SK-N-SH (cell line): ENCODE data around the gene CPEB4. TPM values are rescaled to one million over a fixed set of nuclear protein-coding genes. Genes with fewer than 3 reads are reported as not detected.
A peak's percentile ranks its signal among the peaks of the same experiment; 100 is the strongest.

Source experiments
- CTCF ChIA-PET: fragments of 300-600, 350-600 bp; formaldehyde crosslinking; extraction: SDS; loops from one replicate; lab custom pipeline; 2021; lab: Yijun Ruan, JAX
- POLR2A ChIA-PET: fragments of 350-600 bp; sonication (Branson Sonifier 250); formaldehyde crosslinking; extraction: SDS; loops from one replicate; lab custom pipeline; 2020; ENCODE audit warnings: antibody characterized with exemption, inconsistent platforms; lab: Yijun Ruan, JAX
- DNase-seq: peaks from one replicate; pipeline ENCODE4 v3.0.0; 2012
- H2AFZ ChIP-seq: fragments of 200-600 bp; sonication (generic); 2 replicates; pipeline ENCODE4 v1.8.1; 2016; ENCODE audit warnings: antibody characterized with exemption, mild to moderate bottlenecking, low read depth
- H3F3A ChIP-seq: fragments of 200-600 bp; sonication (generic); replicated peaks from 2 replicates; pipeline ENCODE3; 2016; ENCODE audit warnings: antibody characterized with exemption, mild to moderate bottlenecking; ENCODE audit not compliant: insufficient read depth
- H3K27ac ChIP-seq, 2 experiments: fragments of 200-500 bp in 1 of 2; fragments of 200-600 bp in 1 of 2; sonication (Bioruptor generic) in 1 of 2; sonication (generic), shearing (Covaris generic) in 1 of 2; 2 replicates each; pipeline versions ENCODE4 v1.5.1 to v1.6.1; 2014 to 2016; ENCODE audit warnings: low read depth in 2 of 2, inconsistent platforms in 1 of 2, low read length in 1 of 2, mild to moderate bottlenecking in 1 of 2, mixed read lengths in 1 of 2
- H3K27me3 ChIP-seq: fragments of 200-600 bp; sonication (generic), shearing (Covaris generic); 2 replicates; pipeline ENCODE4 v1.6.1; 2016; ENCODE audit warnings: mixed run types; ENCODE audit not compliant: insufficient read depth
- H3K36me3 ChIP-seq, 2 experiments: fragments of 200-500 bp in 1 of 2; fragments of 200-600 bp in 1 of 2; sonication (Bioruptor generic) in 1 of 2; sonication (generic) in 1 of 2; replicated peaks in 1 of 2; 2 replicates each; pipeline versions ENCODE3 to v1.5.1; 2014 to 2016; ENCODE audit warnings: low read length in 1 of 2, mild to moderate bottlenecking in 1 of 2; ENCODE audit not compliant: insufficient read depth in 2 of 2, control insufficient read depth in 1 of 2
- H3K4me1 ChIP-seq, 2 experiments: fragments of 200-500 bp in 1 of 2; fragments of 200-600 bp in 1 of 2; sonication (Bioruptor generic) in 1 of 2; sonication (generic), shearing (Covaris generic) in 1 of 2; 2 replicates each; pipeline versions ENCODE4 v1.5.1 to v1.6.1; 2014 to 2016; ENCODE audit warnings: low read depth in 1 of 2, low read length in 1 of 2, mixed run types in 1 of 2; ENCODE audit not compliant: insufficient read depth in 2 of 2, control insufficient read depth in 1 of 2
- H3K4me2 ChIP-seq: fragments of 200-600 bp; sonication (generic), shearing (Covaris generic); 2 replicates; pipeline ENCODE4 v1.6.1; 2017; ENCODE audit warnings: mixed run types
- H3K4me3 ChIP-seq, 2 experiments: fragments of 200-500 bp in 1 of 2; fragments of 200-600 bp in 1 of 2; sonication (Bioruptor generic) in 1 of 2; sonication (generic), shearing (Covaris generic) in 1 of 2; 2 replicates each; pipeline versions ENCODE4 v1.5.1 to v1.8.1; 2014 to 2016; ENCODE audit warnings: low read depth in 2 of 2, inconsistent platforms in 1 of 2, low read length in 1 of 2, mild to moderate bottlenecking in 1 of 2, mixed read lengths in 1 of 2, moderate library complexity in 1 of 2
- H3K79me2 ChIP-seq: fragments of 200-600 bp; sonication (generic); 2 replicates; pipeline ENCODE4 v1.8.1; 2017; ENCODE audit warnings: mild to moderate bottlenecking; ENCODE audit not compliant: insufficient read depth
- H3K9ac ChIP-seq: fragments of 200-600 bp; sonication (generic); 2 replicates; pipeline ENCODE4 v1.6.1; 2017; ENCODE audit warnings: mixed run types
- H3K9me2 ChIP-seq: fragments of 200-600 bp; sonication (generic); 2 replicates; pipeline ENCODE4 v1.6.1; 2017; ENCODE audit warnings: mixed run types
- H3K9me3 ChIP-seq: fragments of 200-600 bp; sonication (generic); 2 replicates; pipeline ENCODE4 v1.6.1; 2017; ENCODE audit warnings: mixed run types, mild to moderate bottlenecking, moderate library complexity
- H4K20me1 ChIP-seq: fragments of 200-600 bp; sonication (generic); 2 replicates; pipeline ENCODE4 v1.6.1; 2017; ENCODE audit warnings: mild to moderate bottlenecking, mixed run types; ENCODE audit not compliant: insufficient read depth
- CTCF ChIP-seq: fragments of 200-600 bp; sonication (generic); IDR thresholded peaks from 2 replicates; pipeline ENCODE4 v1.6.1; 2017; ENCODE audit warnings: antibody characterized with exemption, mild to moderate bottlenecking, moderate library complexity
- EP300 ChIP-seq, 2 experiments: IDR thresholded peaks; 2 replicates each; pipeline versions ENCODE4 v1.4.0 to v1.6.1; 2012; ENCODE audit warnings: borderline replicate concordance in 1 of 2, low read depth in 1 of 2, low read length in 1 of 2
- FOSL2 ChIP-seq: IDR thresholded peaks from 2 replicates; pipeline ENCODE4 v1.4.0; 2012; ENCODE audit warnings: low read depth, mild to moderate bottlenecking, moderate library complexity, borderline replicate concordance
- FOXJ3 ChIP-seq: sonication (generic); formaldehyde crosslinking; IDR thresholded peaks from 2 replicates; pipeline ENCODE4 v1.5.1; 2020; ENCODE audit warnings: mild to moderate bottlenecking, missing genetic modification reagents
- GATA2 ChIP-seq: sonication (generic); formaldehyde crosslinking; IDR thresholded peaks from 2 replicates; pipeline ENCODE4 v1.5.0; 2020; ENCODE audit warnings: mild to moderate bottlenecking, missing genetic modification reagents
- JUND ChIP-seq: IDR thresholded peaks from 2 replicates; pipeline ENCODE4 v1.4.0; 2012
- RAD21 ChIP-seq: IDR thresholded peaks from 2 replicates; pipeline ENCODE4 v1.6.1; 2012; ENCODE audit warnings: mild to moderate bottlenecking, low read length
- RFX5 ChIP-seq: IDR thresholded peaks from 2 replicates; pipeline ENCODE4 v1.6.1; 2012; ENCODE audit warnings: mild to moderate bottlenecking, improper control_type of control experiment, low read length
- SIN3A ChIP-seq: IDR thresholded peaks from 2 replicates; pipeline ENCODE4 v1.6.1; 2012; ENCODE audit warnings: low read depth, mild to moderate bottlenecking, low read length, moderate library complexity, borderline replicate concordance
- SMC3 ChIP-seq: IDR thresholded peaks from 2 replicates; pipeline ENCODE4 v1.6.1; 2012; ENCODE audit warnings: low read depth, low read length, improper control_type of control experiment
- TCF12 ChIP-seq: IDR thresholded peaks from 2 replicates; pipeline ENCODE4 v1.4.0; 2012
- WGBS: methylation state at CpG from one replicate; pipeline ENCODE4 v1.1.6; 2017; ENCODE audit warnings: low lambda C conversion rate; 5-methylcytosine and 5-hydroxymethylcytosine counted together
- polyA plus RNA-seq, 3 experiments: library from polyadenylated mRNA; depleted of rRNA; stranded (reverse); fragments of >200 nt; gene quantifications; 2 replicates each; pipeline ENCODE4 v1.2.3, GENCODE V29; 2012
- TF ChIP-seq, protein P1 (sequence below): IDR thresholded peaks from 2 replicates; pipeline ENCODE4; 2012

Gene CPEB4
- polyA plus RNA-seq, 1 of the 3 experiments (the other 2 are of a cell fraction) = 6.8 TPM

DNA sequence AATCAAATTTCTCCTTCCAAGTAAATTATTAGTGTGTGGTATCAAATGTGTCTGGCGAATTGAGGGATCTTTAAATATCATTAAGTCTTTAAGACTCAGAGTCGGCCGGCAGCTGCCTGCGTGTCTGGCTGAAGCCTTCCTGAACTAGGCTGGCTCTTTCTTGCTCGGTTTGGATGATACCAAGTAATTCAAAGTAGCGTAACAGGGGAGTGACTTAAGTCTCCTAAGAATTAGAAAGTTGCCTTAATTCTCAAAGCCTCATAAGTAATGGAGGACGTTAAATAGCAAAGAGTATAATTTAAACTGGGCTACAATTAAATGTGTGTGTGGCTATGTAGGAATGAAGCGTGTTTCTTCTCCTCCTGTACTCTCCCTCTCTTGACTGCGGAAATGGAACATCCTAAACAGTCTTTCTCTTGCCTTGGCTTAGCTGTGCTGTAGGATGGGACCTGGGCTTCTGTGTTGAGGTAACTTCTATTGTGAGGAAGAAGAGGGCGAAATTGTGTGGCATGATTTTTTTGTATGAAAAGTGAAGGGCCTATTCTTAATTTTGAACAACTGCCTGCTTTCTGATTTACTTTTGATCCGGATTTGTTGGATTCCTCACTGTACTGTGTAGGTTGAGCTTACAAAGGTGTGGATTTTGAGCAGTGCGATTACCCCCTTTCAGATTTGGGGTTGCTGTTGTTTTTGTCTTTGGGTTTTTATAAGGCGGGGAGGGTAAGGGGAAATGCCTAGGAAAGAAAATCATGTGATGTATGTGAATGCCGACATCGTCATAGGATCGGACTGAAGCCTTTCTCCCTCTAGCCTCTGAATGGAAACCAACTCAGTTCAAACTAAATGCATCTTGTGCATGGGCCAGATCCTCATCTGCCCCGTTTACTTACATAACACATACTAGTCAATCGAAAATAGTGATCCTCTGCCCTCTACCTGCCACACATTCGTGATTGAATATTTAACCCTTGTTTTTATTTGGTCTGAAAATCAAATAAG, 29.9 kb downstream of the CPEB4 start (continued):
- TF ChIP-seq SMC3 (no peak), RAD21 (no peak), FOSL2 (no peak), SIN3A (no peak), JUND (peak; percentile 15; the same call in 1 of the 2 replicates), CTCF (no peak), EP300 (IDR thresholded peaks at IDR 0.05; ENCODE audit: borderline replicate concordance in 1 of 2, low read depth in 1 of 2, low read length in 1 of 2) (no peak), RFX5 (no peak), GATA2 (CRISPR knock-in tag) (no peak)
- TF ChIP-seq, protein P1, sequence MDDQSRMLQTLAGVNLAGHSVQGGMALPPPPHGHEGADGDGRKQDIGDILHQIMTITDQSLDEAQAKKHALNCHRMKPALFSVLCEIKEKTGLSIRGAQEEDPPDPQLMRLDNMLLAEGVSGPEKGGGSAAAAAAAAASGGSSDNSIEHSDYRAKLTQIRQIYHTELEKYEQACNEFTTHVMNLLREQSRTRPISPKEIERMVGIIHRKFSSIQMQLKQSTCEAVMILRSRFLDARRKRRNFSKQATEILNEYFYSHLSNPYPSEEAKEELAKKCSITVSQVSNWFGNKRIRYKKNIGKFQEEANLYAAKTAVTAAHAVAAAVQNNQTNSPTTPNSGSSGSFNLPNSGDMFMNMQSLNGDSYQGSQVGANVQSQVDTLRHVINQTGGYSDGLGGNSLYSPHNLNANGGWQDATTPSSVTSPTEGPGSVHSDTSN = no peak

GRCh38 chr5:173919443-173919842, 31.3 kb downstream of the CPEB4 start:
- TF ChIP-seq TCF12 (peak; percentile 60), GATA2 (CRISPR knock-in tag) (no peak), JUND (peak; percentile 48), FOXJ3 (no peak), FOSL2 (peak; percentile 33; the same call in 1 of the 2 replicates), EP300 (IDR thresholded peaks at IDR 0.05; ENCODE audit: borderline replicate concordance in 1 of 2, low read depth in 1 of 2, low read length in 1 of 2) (peak in 1 of 2 experiments; percentile 9; a peak in 1 of 4 replicates)
- peaks cover 0 to 6% of the 10 kb centered on the region in 2 experiments for H3K36me3 ChIP-seq
- peaks cover 17% of the 10 kb centered on the region for H3F3A ChIP-seq
- ChIA-PET CTCF (interaction anchor here (0.6 kb wide), 1 partner anchor 1278 kb away, joined by 3 read pairs; no protein-coding TSS in a partner anchor), POLR2A (no interaction called here)
- peak overlapping the region; percentile 94 to 96 for H3K27ac ChIP-seq
- 11% methylated on average over 2 of the region's 2 CpGs for WGBS
- no peak overlapping the region for H2AFZ ChIP-seq
- H3K4me3 ChIP-seq = peak overlapping the region in 1 of 2 experiments; percentile 30; a peak in 3 of 4 replicates
- peak overlapping the region; percentile 79 for H3K4me2 ChIP-seq
- peaks cover 71% of the 10 kb centered on the region for H3K79me2 ChIP-seq
- no peak for DNase-seq
- no peaks in the 10 kb centered on the region for H3K9me3 ChIP-seq
- H3K9me2 ChIP-seq = no peaks in the 10 kb centered on the region
- H3K27me3 ChIP-seq = no peaks in the 10 kb centered on the region
- H4K20me1 ChIP-seq = no peaks in the 10 kb centered on the region
- peaks cover 24 to 36% of the 10 kb centered on the region in 2 experiments; a peak in 3 of 4 replicates for H3K4me1 ChIP-seq
- peak overlapping the region; percentile 90 for H3K9ac ChIP-seq
